HG03571 (cell line): ENCODE measurements around the gene ATF4.

Experiments used
- ATAC-seq: cut with Tn5 transposase; IDR thresholded peaks from one replicate; pipeline ENCODE4 v1.9.1; 2021; ENCODE audit not compliant: unreplicated experiment

The ATF4 gene

GRCh38 chr22:39556970-39557841 is 36.8 kb downstream of the ATF4 start:
- no peak for ATAC-seq

GRCh38 chr22:39558254-39558727 is 37.9 kb downstream of the ATF4 start:
- no peak for ATAC-seq

DNA sequence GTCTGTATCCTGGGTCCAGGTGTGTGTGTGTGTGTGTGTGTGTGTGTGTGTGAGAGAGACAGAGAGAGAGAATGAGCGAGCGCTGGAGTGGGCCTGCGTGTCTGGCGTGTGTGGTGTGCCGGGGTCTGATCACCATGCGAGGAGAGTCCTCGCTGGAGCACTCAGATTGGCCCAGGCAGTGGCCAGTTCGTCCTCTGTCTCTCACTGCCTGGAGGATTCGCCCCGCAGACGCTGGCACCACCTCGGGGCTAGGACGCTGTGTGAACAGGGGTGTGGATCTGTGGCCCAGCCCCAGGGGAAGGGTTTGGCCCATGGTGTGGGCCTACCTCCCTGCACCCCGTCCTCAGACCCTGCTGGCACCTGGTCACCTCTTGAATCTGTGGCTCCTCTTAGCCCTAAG is 38.6 kb downstream of the ATF4 start:
- ATAC-seq: no peak

DNA sequence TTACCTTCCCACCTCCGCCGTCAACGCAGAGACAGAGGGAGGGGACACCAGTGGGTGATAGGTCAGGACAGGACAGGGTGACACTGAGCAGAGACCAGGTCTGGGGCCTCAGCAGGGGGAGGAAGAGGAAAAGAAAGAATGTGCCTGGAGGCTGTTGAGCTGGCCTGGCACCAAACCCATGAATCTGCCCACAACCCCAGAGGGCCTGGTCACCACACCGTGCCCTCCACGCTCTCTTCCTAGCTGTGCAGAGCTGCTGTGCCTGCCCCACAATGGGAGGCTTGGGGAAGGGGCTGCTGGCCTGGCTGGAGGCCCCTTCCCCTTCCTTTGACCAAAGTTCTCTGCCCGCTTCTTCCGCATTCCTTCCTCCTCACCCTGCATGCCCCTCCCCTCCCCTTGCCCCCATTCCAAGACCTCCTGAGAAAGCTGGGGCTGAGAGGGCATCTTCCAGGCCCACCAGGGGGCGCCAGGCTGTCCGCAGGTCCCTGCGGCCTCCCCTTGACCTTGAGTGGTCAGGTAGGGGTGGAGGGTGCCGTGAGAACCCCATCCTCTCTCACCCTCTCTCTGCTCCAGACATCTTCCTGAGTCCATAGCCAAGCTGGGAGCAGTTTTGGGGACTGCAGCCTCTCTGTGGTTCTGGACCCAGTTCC is 39.2 kb downstream of the ATF4 start:
- ATAC-seq: no peak

GRCh38 chr22:39560127-39560526 is 39.8 kb downstream of the ATF4 start:
- no peak for ATAC-seq

DNA sequence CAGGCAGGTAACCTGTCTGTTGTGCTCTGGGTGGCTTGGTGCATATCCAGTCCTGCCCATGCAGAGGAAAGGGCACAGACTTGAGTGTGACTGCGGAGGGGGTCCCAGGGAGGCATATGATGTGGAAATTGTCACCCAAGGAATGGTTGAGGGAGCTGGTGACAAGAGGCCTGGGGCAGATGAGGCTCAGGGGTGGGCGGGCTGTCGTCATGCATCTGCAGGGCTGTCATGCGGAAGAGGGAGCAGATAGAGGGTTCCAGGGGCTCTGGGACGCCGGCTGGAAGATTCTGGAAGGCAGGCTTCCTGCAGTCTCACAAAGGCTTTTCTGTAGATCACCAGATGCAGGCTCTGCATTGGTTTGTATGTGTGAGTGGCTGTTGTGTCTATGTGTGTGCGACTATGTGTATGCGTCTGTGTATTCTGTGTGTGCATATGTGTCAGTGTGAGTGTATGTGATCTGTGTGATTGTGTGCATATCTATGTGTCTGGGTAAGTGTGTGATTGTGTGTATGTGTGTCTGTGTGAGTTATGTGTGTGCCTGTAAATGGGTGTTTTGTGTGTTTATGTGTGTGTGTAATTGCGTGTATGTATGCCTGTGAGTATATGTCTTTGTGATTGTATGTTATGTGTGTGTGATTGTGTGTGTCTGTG is 42.6 kb downstream of the ATF4 start:
- ATAC-seq: no peak

DNA sequence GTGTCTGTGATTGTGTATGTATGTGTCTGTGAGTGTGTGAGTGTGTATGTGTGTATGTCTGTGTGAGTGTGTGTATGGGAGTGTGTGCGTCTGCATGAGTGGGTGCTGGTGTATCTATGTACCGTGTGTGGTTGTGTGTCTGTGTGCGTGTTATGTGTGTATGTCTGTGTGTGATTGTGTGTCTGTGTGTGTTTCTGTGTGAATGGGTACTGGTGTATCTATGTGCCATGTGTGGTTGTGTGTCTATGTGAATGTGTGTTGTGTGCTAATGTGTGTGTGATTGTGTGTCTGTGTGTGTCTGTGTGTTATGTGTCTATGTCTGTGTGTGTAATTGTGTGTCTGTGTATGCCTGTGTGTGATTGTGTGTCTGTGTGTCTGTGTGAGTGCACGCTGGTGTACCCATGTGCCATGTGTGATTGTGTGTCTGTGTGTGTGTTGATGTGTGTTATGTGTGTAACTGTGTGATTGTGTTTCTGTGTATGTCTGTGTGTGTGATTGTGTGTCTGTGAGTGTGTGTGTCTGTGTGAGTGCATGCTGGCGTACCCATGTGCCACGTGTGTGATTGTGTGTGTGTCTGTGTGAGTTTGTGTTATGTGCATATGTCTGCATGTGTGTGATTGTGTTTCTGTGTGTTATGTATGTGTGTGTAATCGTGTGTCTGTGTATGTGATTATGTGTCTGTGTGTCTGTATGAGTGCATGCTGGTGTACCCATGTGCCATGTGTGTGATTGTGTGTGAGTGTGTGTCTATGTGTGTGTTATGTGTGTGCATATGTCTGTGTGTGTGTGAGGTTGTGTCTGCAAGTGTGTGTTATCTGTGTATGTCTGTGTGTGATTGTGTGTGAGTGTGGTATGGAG is 43.4 kb downstream of the ATF4 start:
- ATAC-seq: no peak

DNA sequence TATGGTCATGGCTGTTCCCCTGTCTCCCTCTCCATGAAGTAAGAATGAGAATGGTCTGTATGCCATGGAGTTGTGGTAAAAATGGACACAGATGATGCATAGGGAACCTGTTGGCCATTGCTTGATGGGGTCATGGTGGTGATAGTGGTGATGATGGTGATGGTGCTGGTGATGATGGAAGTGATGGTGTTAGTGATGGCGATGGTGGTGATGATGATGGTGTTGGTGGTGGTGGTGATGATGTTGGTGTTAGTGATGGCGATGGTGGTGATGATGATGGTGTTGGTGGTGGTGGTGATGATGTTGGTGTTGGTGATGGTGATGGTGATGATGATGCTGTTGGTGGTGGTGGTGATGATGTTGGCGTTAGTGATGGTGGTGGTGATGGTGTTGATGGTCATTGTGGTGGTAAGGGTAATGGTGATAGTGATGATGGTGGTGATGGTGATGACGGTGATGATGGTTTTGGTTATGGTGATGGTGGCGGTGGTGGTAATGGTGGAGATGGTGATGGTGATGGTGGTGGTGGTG is 45.1 kb downstream of the ATF4 start:
- no peak for ATAC-seq

- no peak for ATAC-seq
Observed at GRCh38 chr22:39567135-39567946, 47.0 kb downstream of the ATF4 start.

- ATAC-seq: no peak
Observed at GRCh38 chr22:39568278-39568981, 48.1 kb downstream of the ATF4 start.

GRCh38 chr22:39569066-39569465 is 48.7 kb downstream of the ATF4 start:
- no peak for ATAC-seq

DNA sequence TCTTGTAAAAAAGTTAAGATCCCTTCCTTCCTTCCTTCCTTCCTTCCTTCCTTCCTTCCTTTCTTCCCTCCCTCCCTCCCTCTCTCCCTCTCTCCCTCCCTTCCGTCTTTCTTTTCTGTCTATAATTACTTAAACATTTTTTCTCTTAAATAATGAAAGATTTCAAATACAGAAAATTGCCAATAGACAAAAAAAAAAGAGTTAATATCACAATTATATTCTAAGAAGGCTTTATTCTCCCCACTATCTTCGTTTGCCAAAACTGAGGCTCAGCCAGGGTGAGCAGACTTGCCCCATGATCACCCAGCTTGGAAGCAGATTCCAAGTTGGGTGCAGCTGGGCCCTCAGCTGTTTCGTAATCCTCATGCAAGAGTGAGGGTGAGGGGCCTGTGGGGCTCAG is 49.9 kb downstream of the ATF4 start:
- ATAC-seq: no peak

GRCh38 chr22:39570665-39571064 is 50.3 kb downstream of the ATF4 start, which contains the start of gene CACNA1I:
Gene CACNA1I (plus strand): TSS chr22:39570753. CDS start chr22:39570753, 0 bp downstream.
- no peak for ATAC-seq

DNA sequence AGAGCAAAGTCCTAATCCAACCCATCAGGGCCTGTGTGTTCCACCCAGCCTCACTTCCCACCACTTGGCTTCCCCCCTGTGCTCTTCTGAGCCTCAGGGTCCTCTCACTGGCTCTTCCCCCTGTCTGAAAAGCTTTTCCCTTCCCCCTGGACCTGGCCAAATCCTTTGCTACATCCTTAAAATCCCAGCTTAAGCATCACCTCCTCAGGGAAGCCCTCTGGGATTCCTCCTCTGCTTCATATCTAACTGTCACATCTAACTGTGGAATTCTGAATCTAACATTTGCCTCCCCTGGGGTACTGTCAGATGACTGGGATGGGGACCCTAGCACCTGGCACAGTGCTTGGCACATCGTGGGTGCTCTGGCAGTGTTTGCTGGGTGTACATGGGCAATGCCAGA is 51.2 kb downstream of the ATF4 start:
- no peak for ATAC-seq
